AG10803 (cell line): Measurements from ENCODE around the gene EIF3J.
"Not testable (repeated sequence)": the region's sequence is repeated elsewhere in the genome, so short reads cannot be mapped to it uniquely, and the experiment has no call there.

ENCODE experiments used
- DNase-seq: peaks from one replicate; pipeline ENCODE4 v3.0.0; 2010; ENCODE audit warnings: low read depth
- H3K4me3 ChIP-seq: 2 replicates; pipeline ENCODE4 v1.5.1; 2011; ENCODE audit warnings: mild to moderate bottlenecking, low read length, control low read depth
- CTCF ChIP-seq: conservative IDR thresholded peaks from 2 replicates; pipeline ENCODE4 v1.5.1; 2011; ENCODE audit warnings: mild to moderate bottlenecking, low read length, control low read depth, inconsistent platforms

The EIF3J gene

GRCh38 chr15:44542596-44542995 is 5.6 kb downstream of the EIF3J start:
- TF ChIP-seq CTCF = no peak
- H3K4me3 ChIP-seq = no peak overlapping the region
- DNase-seq = no peak

- not testable (repeated sequence) for H3K4me3 ChIP-seq, DNase-seq
Measured at GRCh38 chr15:44544745-44545144, 7.8 kb downstream of the EIF3J start.

- peak; percentile 52 for DNase-seq
- H3K4me3 ChIP-seq = no peak overlapping the region
- TF ChIP-seq CTCF = peak; percentile 44; the same call in 1 of the 2 replicates
Measured at GRCh38 chr15:44545913-44546802, 9.2 kb downstream of the EIF3J start.

- not testable (repeated sequence) for DNase-seq, H3K4me3 ChIP-seq
Measured at GRCh38 chr15:44549152-44549551, 12.2 kb downstream of the EIF3J start.

GRCh38 chr15:44550256-44550655 is 13.3 kb downstream of the EIF3J start:
- DNase-seq = peak; percentile 52
- H3K4me3 ChIP-seq = no peak overlapping the region
- peak; percentile 50 for TF ChIP-seq CTCF

- no peak for DNase-seq
- no peak for TF ChIP-seq CTCF
- no peak overlapping the region for H3K4me3 ChIP-seq
Measured at GRCh38 chr15:44550734-44551133, 13.8 kb downstream of the EIF3J start.

- H3K4me3 ChIP-seq = no peak overlapping the region
- DNase-seq = no peak
- no peak for TF ChIP-seq CTCF
Measured at GRCh38 chr15:44554934-44555723, 18.2 kb downstream of the EIF3J start.

GRCh38 chr15:44560926-44561325 is 24.0 kb downstream of the EIF3J start:
- H3K4me3 ChIP-seq, DNase-seq: not testable (repeated sequence)
